ENCODE data around the gene EHMT1.

DNA sequence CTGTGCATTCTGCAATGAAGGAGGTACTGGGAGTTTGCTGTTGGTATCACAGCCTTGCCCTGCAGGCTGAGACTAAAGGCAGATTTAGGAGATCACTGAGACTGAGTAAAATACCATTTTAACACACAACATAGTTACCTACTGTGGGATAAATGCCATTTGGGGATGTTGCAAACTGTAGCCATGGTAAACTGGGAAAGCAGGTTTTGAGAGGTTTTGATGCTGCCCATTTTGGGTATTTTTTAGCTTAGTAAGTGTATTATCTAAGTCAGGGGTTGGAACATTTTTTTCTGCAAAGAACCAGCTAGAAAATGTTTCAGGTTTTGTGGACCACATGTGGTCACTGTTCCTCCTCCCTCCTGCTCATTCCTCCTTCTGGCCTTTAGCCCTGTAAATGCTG lies 108.9 kb downstream of the EHMT1 start:
- TF ChIP-seq, protein P1, sequence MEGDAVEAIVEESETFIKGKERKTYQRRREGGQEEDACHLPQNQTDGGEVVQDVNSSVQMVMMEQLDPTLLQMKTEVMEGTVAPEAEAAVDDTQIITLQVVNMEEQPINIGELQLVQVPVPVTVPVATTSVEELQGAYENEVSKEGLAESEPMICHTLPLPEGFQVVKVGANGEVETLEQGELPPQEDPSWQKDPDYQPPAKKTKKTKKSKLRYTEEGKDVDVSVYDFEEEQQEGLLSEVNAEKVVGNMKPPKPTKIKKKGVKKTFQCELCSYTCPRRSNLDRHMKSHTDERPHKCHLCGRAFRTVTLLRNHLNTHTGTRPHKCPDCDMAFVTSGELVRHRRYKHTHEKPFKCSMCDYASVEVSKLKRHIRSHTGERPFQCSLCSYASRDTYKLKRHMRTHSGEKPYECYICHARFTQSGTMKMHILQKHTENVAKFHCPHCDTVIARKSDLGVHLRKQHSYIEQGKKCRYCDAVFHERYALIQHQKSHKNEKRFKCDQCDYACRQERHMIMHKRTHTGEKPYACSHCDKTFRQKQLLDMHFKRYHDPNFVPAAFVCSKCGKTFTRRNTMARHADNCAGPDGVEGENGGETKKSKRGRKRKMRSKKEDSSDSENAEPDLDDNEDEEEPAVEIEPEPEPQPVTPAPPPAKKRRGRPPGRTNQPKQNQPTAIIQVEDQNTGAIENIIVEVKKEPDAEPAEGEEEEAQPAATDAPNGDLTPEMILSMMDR (IDR thresholded peaks at IDR 0.05): no peak
- TF ChIP-seq POLR2A (IDR thresholded peaks at IDR 0.05; ENCODE audit: low read length): no peak
- no peak for TF ChIP-seq RAD21 (conservative IDR thresholded peaks at IDR 0.05 in 1 of 2, IDR thresholded peaks at IDR 0.05 in 1 of 2)
- no peak for TF ChIP-seq HOXA7 (CRISPR knock-in tag; IDR thresholded peaks at IDR 0.05)
- TF ChIP-seq POLR2AphosphoS2 (conservative IDR thresholded peaks at IDR 0.05; ENCODE audit: low read length): no peak
- TF ChIP-seq HDAC2 (IDR thresholded peaks at IDR 0.05): no peak
- TF ChIP-seq, protein P2, sequence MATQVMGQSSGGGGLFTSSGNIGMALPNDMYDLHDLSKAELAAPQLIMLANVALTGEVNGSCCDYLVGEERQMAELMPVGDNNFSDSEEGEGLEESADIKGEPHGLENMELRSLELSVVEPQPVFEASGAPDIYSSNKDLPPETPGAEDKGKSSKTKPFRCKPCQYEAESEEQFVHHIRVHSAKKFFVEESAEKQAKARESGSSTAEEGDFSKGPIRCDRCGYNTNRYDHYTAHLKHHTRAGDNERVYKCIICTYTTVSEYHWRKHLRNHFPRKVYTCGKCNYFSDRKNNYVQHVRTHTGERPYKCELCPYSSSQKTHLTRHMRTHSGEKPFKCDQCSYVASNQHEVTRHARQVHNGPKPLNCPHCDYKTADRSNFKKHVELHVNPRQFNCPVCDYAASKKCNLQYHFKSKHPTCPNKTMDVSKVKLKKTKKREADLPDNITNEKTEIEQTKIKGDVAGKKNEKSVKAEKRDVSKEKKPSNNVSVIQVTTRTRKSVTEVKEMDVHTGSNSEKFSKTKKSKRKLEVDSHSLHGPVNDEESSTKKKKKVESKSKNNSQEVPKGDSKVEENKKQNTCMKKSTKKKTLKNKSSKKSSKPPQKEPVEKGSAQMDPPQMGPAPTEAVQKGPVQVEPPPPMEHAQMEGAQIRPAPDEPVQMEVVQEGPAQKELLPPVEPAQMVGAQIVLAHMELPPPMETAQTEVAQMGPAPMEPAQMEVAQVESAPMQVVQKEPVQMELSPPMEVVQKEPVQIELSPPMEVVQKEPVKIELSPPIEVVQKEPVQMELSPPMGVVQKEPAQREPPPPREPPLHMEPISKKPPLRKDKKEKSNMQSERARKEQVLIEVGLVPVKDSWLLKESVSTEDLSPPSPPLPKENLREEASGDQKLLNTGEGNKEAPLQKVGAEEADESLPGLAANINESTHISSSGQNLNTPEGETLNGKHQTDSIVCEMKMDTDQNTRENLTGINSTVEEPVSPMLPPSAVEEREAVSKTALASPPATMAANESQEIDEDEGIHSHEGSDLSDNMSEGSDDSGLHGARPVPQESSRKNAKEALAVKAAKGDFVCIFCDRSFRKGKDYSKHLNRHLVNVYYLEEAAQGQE (IDR thresholded peaks at IDR 0.05): no peak
- no peak for TF ChIP-seq SREBF2 (IDR thresholded peaks at IDR 0.05)
- no peak for TF ChIP-seq BHLHE40 (IDR thresholded peaks at IDR 0.05; ENCODE audit: low read depth, low read length)
- no peak for TF ChIP-seq EP300 (IDR thresholded peaks at IDR 0.05)
- no peak for TF ChIP-seq CHD2 (IDR thresholded peaks at IDR 0.05; ENCODE audit: low read length, partially characterized antibody)
- no peak for TF ChIP-seq PHF8 (IDR thresholded peaks at IDR 0.05; ENCODE audit: borderline replicate concordance, low read depth)
- TF ChIP-seq MAFK (IDR thresholded peaks at IDR 0.05; ENCODE audit: partially characterized antibody): no peak
- no peak for TF ChIP-seq HOXB13 (CRISPR knock-in tag; IDR thresholded peaks at IDR 0.05; ENCODE audit: low read depth)

Measured in A549 (cell line).